HepG2 (cell line): Measurements from ENCODE around the gene ELL. TPM values are rescaled to one million over a fixed set of nuclear protein-coding genes. Genes with fewer than 3 reads are reported as not detected.

Source experiments
- CENPX ChIP-seq: sonication (generic); formaldehyde crosslinking; IDR thresholded peaks from 2 replicates; pipeline ENCODE4 v1.9.0; 2021; ENCODE audit warnings: mild to moderate bottlenecking, missing genetic modification reagents, moderate library complexity
- CTCF ChIP-seq: sonication (generic); formaldehyde crosslinking; IDR thresholded peaks from 2 replicates; pipeline ENCODE4 v1.5.0; 2020; ENCODE audit warnings: mild to moderate bottlenecking, missing genetic modification reagents, moderate library complexity
- GZF1 ChIP-seq: sonication (generic); formaldehyde crosslinking; IDR thresholded peaks from 2 replicates; pipeline ENCODE4 v1.5.1; 2020; ENCODE audit warnings: mild to moderate bottlenecking, missing genetic modification reagents
- KLF12 ChIP-seq: sonication (generic); formaldehyde crosslinking; IDR thresholded peaks from 2 replicates; pipeline ENCODE4 v1.4.0; 2020; ENCODE audit warnings: missing genetic modification reagents, borderline replicate concordance
- KLF13 ChIP-seq: sonication (generic); formaldehyde crosslinking; IDR thresholded peaks from 2 replicates; pipeline ENCODE4 v1.4.0; 2020; ENCODE audit warnings: mild to moderate bottlenecking, missing genetic modification reagents
- KLF6 ChIP-seq: IDR thresholded peaks from 2 replicates; pipeline ENCODE4 v1.8.0; 2016; ENCODE audit warnings: missing biosample characterization, missing genetic modification reagents
- MAZ ChIP-seq, 2 experiments: sonication (generic) in 1 of 2; formaldehyde crosslinking in 1 of 2; IDR thresholded peaks; 2 replicates each; pipeline versions ENCODE4 v1.5.0 to v1.6.1; 2012 to 2020; ENCODE audit warnings: low read depth in 2 of 2, mild to moderate bottlenecking in 2 of 2, borderline replicate concordance in 1 of 2, improper control_type of control experiment in 1 of 2, low read length in 1 of 2, missing genetic modification reagents in 1 of 2, moderate library complexity in 1 of 2
- MXI1 ChIP-seq: IDR thresholded peaks from 3 replicates; pipeline ENCODE4 v1.6.1; 2012; ENCODE audit warnings: low read depth, low read length, inconsistent platforms, borderline replicate concordance
- NFE2L2 ChIP-seq: fragments of 150-350 bp; IDR thresholded peaks from 2 replicates; pipeline ENCODE4 v1.6.1; 2014; ENCODE audit warnings: low read length
- NR0B2 ChIP-seq: sonication (generic); formaldehyde crosslinking; IDR thresholded peaks from 2 replicates; pipeline ENCODE4 v1.4.0; 2020; ENCODE audit warnings: mild to moderate bottlenecking, missing genetic modification reagents
- SOX6 ChIP-seq, 2 experiments: fragments of 450-650 bp in 1 of 2; sonication (generic) in 1 of 2; formaldehyde crosslinking in 1 of 2; IDR thresholded peaks; 2 replicates each; pipeline versions ENCODE4 v1.4.0 to v1.6.1; 2017 to 2020; ENCODE audit warnings: antibody characterized with exemption in 1 of 2, mild to moderate bottlenecking in 1 of 2, missing genetic modification reagents in 1 of 2
- TFAP4 ChIP-seq: sonication (generic); IDR thresholded peaks from 2 replicates; pipeline ENCODE4 v1.6.1; 2016; ENCODE audit warnings: low read depth, borderline replicate concordance
- TRIM22 ChIP-seq: fragments of 450-650 bp; IDR thresholded peaks from 2 replicates; pipeline ENCODE4 v1.6.1; 2017
- ZFP82 ChIP-seq: sonication (generic); formaldehyde crosslinking; IDR thresholded peaks from 2 replicates; pipeline ENCODE4 v1.5.1; 2020; ENCODE audit warnings: mild to moderate bottlenecking, missing genetic modification reagents, borderline replicate concordance
- ZMAT3 ChIP-seq: sonication (generic); formaldehyde crosslinking; conservative IDR thresholded peaks from 2 replicates; pipeline ENCODE4 v1.7.0; 2021; ENCODE audit warnings: missing genetic modification reagents
- ZNF263 ChIP-seq: sonication (generic); formaldehyde crosslinking; IDR thresholded peaks from 2 replicates; pipeline ENCODE4 v1.4.0; 2020; ENCODE audit warnings: missing genetic modification reagents
- ZNF484 ChIP-seq: sonication (generic); formaldehyde crosslinking; IDR thresholded peaks from 2 replicates; pipeline ENCODE4 v1.5.1; 2020; ENCODE audit warnings: mild to moderate bottlenecking, low read depth, missing genetic modification reagents, borderline replicate concordance
- ZNF678 ChIP-seq: sonication (generic); formaldehyde crosslinking; IDR thresholded peaks from 2 replicates; pipeline ENCODE4 v1.4.0; 2020; ENCODE audit warnings: mild to moderate bottlenecking, missing genetic modification reagents
- ZNF720 ChIP-seq: sonication (generic); formaldehyde crosslinking; IDR thresholded peaks from 2 replicates; pipeline ENCODE4 v1.4.0; 2020; ENCODE audit warnings: missing genetic modification reagents
- ZNF75D ChIP-seq: sonication (generic); formaldehyde crosslinking; IDR thresholded peaks from 2 replicates; pipeline ENCODE4 v1.8.1; 2023; ENCODE audit warnings: missing genetic modification reagents, mild to moderate bottlenecking, borderline replicate concordance
- ZNF770 ChIP-seq: sonication (generic); formaldehyde crosslinking; IDR thresholded peaks from 2 replicates; pipeline ENCODE4 v1.5.0; 2020; ENCODE audit warnings: mild to moderate bottlenecking, missing genetic modification reagents
- ZNF777 ChIP-seq: sonication (generic); formaldehyde crosslinking; IDR thresholded peaks from 2 replicates; pipeline ENCODE4 v1.4.0; 2020; ENCODE audit warnings: missing genetic modification reagents
- ZNF883 ChIP-seq: sonication (generic); formaldehyde crosslinking; IDR thresholded peaks from 2 replicates; pipeline ENCODE4 v1.5.1; 2020; ENCODE audit warnings: mild to moderate bottlenecking, missing genetic modification reagents; ENCODE audit errors: not compliant biosample characterization
- polyA plus RNA-seq, 8 experiments: library from polyadenylated mRNA; depleted of rRNA in 3 of 8; stranded (reverse) in 7 of 8; unstranded in 1 of 8; fragments of >200 nt; fragmentation: Illumina TruSeq in 4 of 8; extraction: Trizol in 4 of 8; gene quantifications; 2 replicates each; pipeline versions ENCODE4 v1.2.1 to v1.2.3, GENCODE V29; 2011 to 2016; ENCODE audit warnings: low read depth in 4 of 8, missing spikeins in 1 of 8, mixed read lengths in 1 of 8; ENCODE audit not compliant: insufficient read depth in 1 of 8
- total RNA-seq, 5 experiments: library from RNA; depleted of rRNA; stranded (reverse); fragments of >200 nt; fragmentation: Illumina TruSeq; extraction: Trizol; gene quantifications; 2 replicates each; pipeline ENCODE4 v1.2.3, GENCODE V29; 2016; ENCODE audit warnings: low read depth in 1 of 5

ELL gene
- total and polyA plus RNA-seq, 2 of the 13 experiments (the other 11 are each of a cell fraction or from before 2014, with no cell fraction given) = 3.7 to 5.4 TPM

- TF ChIP-seq ZMAT3 (CRISPR knock-in tag) = no peak
- no peak for TF ChIP-seq NR0B2
- TF ChIP-seq ZNF777 (CRISPR knock-in tag) = peak; percentile 75; the same call in 1 of the 2 replicates
- peak; percentile 34; the same call in 1 of the 2 replicates for TF ChIP-seq CTCF (CRISPR knock-in tag)
- TF ChIP-seq KLF12 = no peak; the same call in 1 of the 2 replicates
- TF ChIP-seq ZNF720 (CRISPR knock-in tag) = no peak
- TF ChIP-seq ZNF883 (CRISPR knock-in tag) = no peak
- TF ChIP-seq NFE2L2 = no peak
- no peak for TF ChIP-seq ZNF75D (CRISPR knock-in tag)
- TF ChIP-seq CENPX = no peak
- no peak for TF ChIP-seq ZNF263 (CRISPR knock-in tag)
- no peak for TF ChIP-seq GZF1 (CRISPR knock-in tag)
- TF ChIP-seq ZNF484 (CRISPR knock-in tag) = no peak
- no peak for TF ChIP-seq ZNF770 (CRISPR knock-in tag)
- no peak for TF ChIP-seq TFAP4
- no peak for TF ChIP-seq ZNF678 (CRISPR knock-in tag)
- no peak for TF ChIP-seq KLF13
- no peak for TF ChIP-seq SOX6 (IDR thresholded peaks at IDR 0.05)
- no peak for TF ChIP-seq SOX6 (CRISPR knock-in tag; IDR thresholded peaks at IDR 0.05)
- TF ChIP-seq TRIM22 = no peak
- peak; percentile 71; the same call in 2 of the 3 replicates for TF ChIP-seq MXI1
- peak; percentile 35; the same call in 1 of the 2 replicates for TF ChIP-seq ZFP82
- peak; percentile 53; the same call in 1 of the 2 replicates for TF ChIP-seq MAZ (IDR thresholded peaks at IDR 0.05; ENCODE audit: borderline replicate concordance, low read depth, low read length)
- peak; percentile 39 for TF ChIP-seq MAZ (CRISPR knock-in tag; IDR thresholded peaks at IDR 0.05; ENCODE audit: low read depth)
- TF ChIP-seq KLF6 (CRISPR knock-in tag) = no peak
Measured at GRCh38 chr19:18419195-18419698, 102.6 kb downstream of the ELL start, which contains the start of gene SSBP4 (continued).
